Loucy (cell line): Measurements from ENCODE around the gene SYAP1.

Source experiments
- H2AFZ ChIP-seq: fragments of 200-600 bp; sonication (generic); 2 replicates; pipeline ENCODE4 v1.6.0; 2016; ENCODE audit warnings: antibody characterized with exemption, mild to moderate bottlenecking, low read length, moderate library complexity
- H3F3A ChIP-seq: fragments of 200-600 bp; 2 replicates; pipeline ENCODE4 v1.6.0; 2016; ENCODE audit warnings: antibody characterized with exemption, low read depth, mild to moderate bottlenecking
- H3K27me3 ChIP-seq: fragments of 200-600 bp; sonication (generic); 2 replicates; pipeline ENCODE4 v1.6.1; 2014; ENCODE audit warnings: low read length, mild to moderate bottlenecking; ENCODE audit not compliant: insufficient read depth, poor library complexity, severe bottlenecking
- H3K36me3 ChIP-seq: fragments of 200-600 bp; sonication (generic); 2 replicates; pipeline ENCODE4 v1.6.1; 2016; ENCODE audit warnings: low read length; ENCODE audit not compliant: insufficient read depth
- H3K4me1 ChIP-seq: fragments of 200-600 bp; sonication (generic); 2 replicates; pipeline ENCODE4 v1.5.1; 2014; ENCODE audit warnings: low read length, mild to moderate bottlenecking; ENCODE audit not compliant: insufficient read depth, poor library complexity, severe bottlenecking
- H3K4me2 ChIP-seq: fragments of 200-600 bp; sonication (generic); 2 replicates; pipeline ENCODE4 v1.6.0; 2014; ENCODE audit warnings: antibody characterized with exemption, low read length, low read depth, mild to moderate bottlenecking; ENCODE audit not compliant: poor library complexity, severe bottlenecking
- H3K4me3 ChIP-seq: fragments of 200-600 bp; sonication (generic); 2 replicates; pipeline ENCODE4 v1.5.1; 2014; ENCODE audit warnings: low read length, mild to moderate bottlenecking, mixed read lengths; ENCODE audit not compliant: poor library complexity, severe bottlenecking
- H3K79me2 ChIP-seq: fragments of 200-600 bp; sonication (generic); 2 replicates; pipeline ENCODE4 v1.6.1; 2014; ENCODE audit warnings: low read length; ENCODE audit not compliant: insufficient read depth
- H3K9ac ChIP-seq: fragments of 200-600 bp; sonication (generic); 2 replicates; pipeline ENCODE4 v1.6.0; 2014; ENCODE audit warnings: mild to moderate bottlenecking, low read depth, low read length, moderate library complexity; ENCODE audit not compliant: poor library complexity, severe bottlenecking
- H3K9me2 ChIP-seq: fragments of 200-600 bp; sonication (generic); replicated peaks from 2 replicates; pipeline ENCODE4 v1.6.1; 2016; ENCODE audit warnings: low read depth, low read length, mixed read lengths
- H3K9me3 ChIP-seq: fragments of 200-600 bp; sonication (generic); 2 replicates; pipeline ENCODE4 v1.6.1; 2014; ENCODE audit warnings: mild to moderate bottlenecking, antibody characterized with exemption, low read length, low read depth; ENCODE audit not compliant: insufficient read depth
- H4K20me1 ChIP-seq: fragments of 200-600 bp; sonication (generic); 2 replicates; pipeline ENCODE4 v1.6.0; 2014; ENCODE audit warnings: antibody characterized with exemption, low read length, mild to moderate bottlenecking; ENCODE audit not compliant: insufficient read depth, poor library complexity, severe bottlenecking
- CTCF ChIP-seq: fragments of 200-600 bp; sonication (generic); conservative IDR thresholded peaks from 2 replicates; pipeline ENCODE4 v1.5.1; 2014; ENCODE audit warnings: mild to moderate bottlenecking, antibody characterized with exemption, low read length
- EZH2phosphoT487 ChIP-seq: fragments of 200-600 bp; IDR thresholded peaks from 2 replicates; pipeline ENCODE4 v1.6.1; 2018; ENCODE audit warnings: antibody characterized with exemption, mild to moderate bottlenecking, moderate library complexity, borderline replicate concordance

Gene SYAP1, protein sequence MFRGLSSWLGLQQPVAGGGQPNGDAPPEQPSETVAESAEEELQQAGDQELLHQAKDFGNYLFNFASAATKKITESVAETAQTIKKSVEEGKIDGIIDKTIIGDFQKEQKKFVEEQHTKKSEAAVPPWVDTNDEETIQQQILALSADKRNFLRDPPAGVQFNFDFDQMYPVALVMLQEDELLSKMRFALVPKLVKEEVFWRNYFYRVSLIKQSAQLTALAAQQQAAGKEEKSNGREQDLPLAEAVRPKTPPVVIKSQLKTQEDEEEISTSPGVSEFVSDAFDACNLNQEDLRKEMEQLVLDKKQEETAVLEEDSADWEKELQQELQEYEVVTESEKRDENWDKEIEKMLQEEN

GRCh38 chrX:16719334-16720084 lies at the start of gene SYAP1:
SYAP1 (plus strand) TSS chrX:16719612; CDS start chrX:16719725, 113 bp downstream.
- H3K27me3 ChIP-seq: no peaks in the 10 kb centered on the region
- H3K9ac ChIP-seq: peak within 1 kb of the TSS; percentile 84
- H3K4me3 ChIP-seq: peak within 1 kb of the TSS; percentile 87
- H3K79me2 ChIP-seq: peaks cover 37% of the 10 kb centered on the region
- peaks cover 8% of the 10 kb centered on the region for H4K20me1 ChIP-seq
- no peaks in the 10 kb centered on the region for H3K36me3 ChIP-seq
- no peaks in the 10 kb centered on the region for H3K9me3 ChIP-seq
- H3K4me1 ChIP-seq: peaks cover 17% of the 10 kb centered on the region
- TF ChIP-seq CTCF (no peak), EZH2phosphoT487 (no peak)
- no peaks in the 10 kb centered on the region for H3F3A ChIP-seq
- H3K4me2 ChIP-seq: peak within 1 kb of the TSS; percentile 91
- no peaks in the 10 kb centered on the region for H3K9me2 ChIP-seq
- peak within 1 kb of the TSS; percentile 85 for H2AFZ ChIP-seq

DNA sequence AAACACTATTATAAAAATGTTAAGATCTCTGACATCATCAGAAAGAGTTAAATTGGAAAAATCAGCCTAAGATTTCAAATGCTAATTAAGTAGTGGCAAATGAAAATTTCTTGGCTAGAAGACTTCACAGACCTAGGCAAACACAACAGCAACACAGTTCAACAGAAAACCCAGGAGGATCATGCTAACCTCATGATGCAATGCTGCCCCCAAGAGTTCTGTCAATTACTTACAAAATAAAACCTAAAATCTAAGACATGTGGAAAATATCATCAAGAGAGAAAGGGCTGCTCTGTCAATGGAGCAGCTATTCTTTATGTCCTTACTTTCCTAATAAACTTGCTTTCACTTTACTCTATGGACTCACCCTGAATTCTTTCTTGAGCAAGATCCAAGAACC lies 48.4 kb upstream of the SYAP1 start:
- H3K4me2 ChIP-seq: no peak overlapping the region
- no peaks in the 10 kb centered on the region for H4K20me1 ChIP-seq
- TF ChIP-seq CTCF (peak; percentile 52), EZH2phosphoT487 (no peak)
- H3F3A ChIP-seq: no peaks in the 10 kb centered on the region
- H3K9me3 ChIP-seq: no peaks in the 10 kb centered on the region
- no peaks in the 10 kb centered on the region for H3K9me2 ChIP-seq
- no peak overlapping the region for H3K9ac ChIP-seq
- H3K36me3 ChIP-seq: no peaks in the 10 kb centered on the region; the same call in 1 of the 2 replicates
- no peaks in the 10 kb centered on the region for H3K27me3 ChIP-seq
- H3K4me3 ChIP-seq: no peak overlapping the region
- no peaks in the 10 kb centered on the region for H3K79me2 ChIP-seq
- H3K4me1 ChIP-seq: no peaks in the 10 kb centered on the region
- H2AFZ ChIP-seq: no peak overlapping the region

- H4K20me1 ChIP-seq: no peaks in the 10 kb centered on the region
- no peak overlapping the region for H3K4me2 ChIP-seq
- no peak overlapping the region for H3K9ac ChIP-seq
- no peaks in the 10 kb centered on the region for H3K27me3 ChIP-seq
- H3K9me2 ChIP-seq: no peaks in the 10 kb centered on the region
- H3K9me3 ChIP-seq: no peaks in the 10 kb centered on the region
- H3K4me1 ChIP-seq: no peaks in the 10 kb centered on the region
- H2AFZ ChIP-seq: no peak overlapping the region
- H3F3A ChIP-seq: no peaks in the 10 kb centered on the region
- no peaks in the 10 kb centered on the region for H3K79me2 ChIP-seq
- no peak for TF ChIP-seq EZH2phosphoT487
- no peak for TF ChIP-seq CTCF
- H3K4me3 ChIP-seq: no peak overlapping the region
- H3K36me3 ChIP-seq: peaks cover 17% of the 10 kb centered on the region; the same call in 1 of the 2 replicates
Observed at GRCh38 chrX:16678689-16679088, 40.7 kb upstream of the SYAP1 start.
